Uterus (tissue), 4 donors: ENCODE data around the gene MAP3K12. TPM values are rescaled to one million over a fixed set of nuclear protein-coding genes. Genes with fewer than 3 reads are reported as not detected.

Source experiments
- DNase-seq, 2 donors: peaks; one replicate each; pipeline ENCODE4 v3.0.0-alpha.2; 2019 to 2020
- H3K27ac ChIP-seq, 2 donors: fragments of 200-600 bp; sonication (generic); 1 replicate in 1 of 2; 2 replicates in 1 of 2; pipeline ENCODE4 v1.5.1; 2016 to 2018
- H3K27me3 ChIP-seq, 2 donors: fragments of 200-600 bp; sonication (generic); one replicate each; pipeline ENCODE4 v1.5.1; 2018 to 2019; ENCODE audit warnings: control low read depth in 1 of 2
- H3K36me3 ChIP-seq, 2 donors: fragments of 200-600 bp; sonication (generic); one replicate each; pipeline ENCODE4 v1.5.1; 2019; ENCODE audit warnings: control low read depth in 1 of 2
- H3K4me1 ChIP-seq, 2 donors: fragments of 200-600 bp; sonication (generic); one replicate each; pipeline ENCODE4 v1.5.1; 2018 to 2019; ENCODE audit warnings: control low read depth in 1 of 2
- H3K4me3 ChIP-seq, 2 donors: fragments of 200-600 bp; sonication (generic); 1 replicate in 1 of 2; 2 replicates in 1 of 2; pipeline ENCODE4 v1.5.1; 2018 to 2019; ENCODE audit warnings: mild to moderate bottlenecking in 1 of 2
- H3K9me3 ChIP-seq, 2 donors: fragments of 200-600 bp; sonication (generic); one replicate each; pipeline ENCODE4 v1.5.1; 2019; ENCODE audit warnings: control low read depth in 1 of 2
- POLR2A ChIP-seq, 2 donors: fragments of 450-650 bp; IDR thresholded peaks; one replicate each; pipeline ENCODE4 v1.6.1; 2016; ENCODE audit warnings: antibody characterized with exemption in 2 of 2, mild to moderate bottlenecking in 1 of 2, moderate library complexity in 1 of 2
- intact Hi-C: fragments of 100-400 bp; cut with DNase I; formaldehyde crosslinking; loops from one replicate; pipeline ENCODE4 v1.15.1; 2023; ENCODE audit warnings: low total_unique reads
- small RNA-seq: library from RNA; depleted of rRNA; stranded (forward); fragments of <200 nt; gene quantifications from one replicate; pipeline ENCODE3, GENCODE V24; 2016
- total RNA-seq, 4 donors: library from RNA; depleted of rRNA in 3 of 4; stranded (reverse); fragments of >200 nt in 3 of 4; gene quantifications; one replicate each; pipeline versions ENCODE4 v1.1.0 to v1.2.4, GENCODE V29; 2014 to 2023
- TF ChIP-seq, protein P1 (sequence below), 4 experiments: fragments of 200-600 bp in 2 of 4; fragments of 450-650 bp in 2 of 4; sonication (generic) in 2 of 4; IDR thresholded peaks; one replicate each; pipeline ENCODE4 v1.5.1; 2016 to 2019; ENCODE audit warnings: antibody characterized with exemption in 4 of 4, mild to moderate bottlenecking in 2 of 4, moderate library complexity in 1 of 4
- donor health status: DM: yes; HTN: yes; CAD: no.

Gene MAP3K12
- total RNA-seq, 4 donors from 2014 or later: 13.8 to 65.8 (median 34.7) TPM

- TF ChIP-seq POLR2A (IDR thresholded peaks at IDR 0.05): no peak
- TF ChIP-seq, protein P1, sequence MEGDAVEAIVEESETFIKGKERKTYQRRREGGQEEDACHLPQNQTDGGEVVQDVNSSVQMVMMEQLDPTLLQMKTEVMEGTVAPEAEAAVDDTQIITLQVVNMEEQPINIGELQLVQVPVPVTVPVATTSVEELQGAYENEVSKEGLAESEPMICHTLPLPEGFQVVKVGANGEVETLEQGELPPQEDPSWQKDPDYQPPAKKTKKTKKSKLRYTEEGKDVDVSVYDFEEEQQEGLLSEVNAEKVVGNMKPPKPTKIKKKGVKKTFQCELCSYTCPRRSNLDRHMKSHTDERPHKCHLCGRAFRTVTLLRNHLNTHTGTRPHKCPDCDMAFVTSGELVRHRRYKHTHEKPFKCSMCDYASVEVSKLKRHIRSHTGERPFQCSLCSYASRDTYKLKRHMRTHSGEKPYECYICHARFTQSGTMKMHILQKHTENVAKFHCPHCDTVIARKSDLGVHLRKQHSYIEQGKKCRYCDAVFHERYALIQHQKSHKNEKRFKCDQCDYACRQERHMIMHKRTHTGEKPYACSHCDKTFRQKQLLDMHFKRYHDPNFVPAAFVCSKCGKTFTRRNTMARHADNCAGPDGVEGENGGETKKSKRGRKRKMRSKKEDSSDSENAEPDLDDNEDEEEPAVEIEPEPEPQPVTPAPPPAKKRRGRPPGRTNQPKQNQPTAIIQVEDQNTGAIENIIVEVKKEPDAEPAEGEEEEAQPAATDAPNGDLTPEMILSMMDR (IDR thresholded peaks at IDR 0.05): no peak
- Histone ChIP-seq H3K27ac (no peak overlapping the region), H3K27me3 (no peaks in the 10 kb centered on the region), H3K36me3 (no peaks in the 10 kb centered on the region), H3K4me3 (no peak overlapping the region), H3K9me3 (no peaks in the 10 kb centered on the region), H3K4me1 (no peaks in the 10 kb centered on the region)
- intact Hi-C loops: no loop called here
- no peak for DNase-seq
Measured at GRCh38 chr12:53431187-53431586, 68.1 kb downstream of the MAP3K12 start.

DNA sequence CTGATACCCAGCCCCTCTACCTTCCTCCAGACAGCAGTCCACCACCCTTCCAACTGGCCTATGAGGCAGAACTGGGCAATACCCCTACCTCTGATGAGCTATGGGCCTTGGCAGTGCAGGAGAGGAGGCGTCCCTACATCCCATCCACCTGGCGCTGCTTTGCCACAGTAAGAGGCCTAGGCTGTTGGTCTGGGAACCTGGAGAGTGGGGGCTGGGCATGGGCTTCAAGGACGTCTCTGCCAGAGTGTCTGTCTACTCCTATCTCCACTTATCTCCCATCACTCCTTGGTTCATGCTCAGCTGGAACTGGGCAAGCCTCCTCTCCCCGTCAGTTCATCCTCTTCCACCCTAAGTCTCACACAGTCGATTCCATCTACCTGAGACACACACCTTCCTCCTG is 69.1 kb downstream of the MAP3K12 start:
- no peaks in the 10 kb centered on the region for H3K27me3 ChIP-seq
- H3K4me1 ChIP-seq: no peaks in the 10 kb centered on the region
- DNase-seq: no peak
- intact Hi-C loops: no loop called here
- no peak overlapping the region for H3K4me3 ChIP-seq
- TF ChIP-seq, protein P1 (IDR thresholded peaks at IDR 0.05): no peak
- TF ChIP-seq POLR2A (IDR thresholded peaks at IDR 0.05): no peak
- H3K27ac ChIP-seq: no peak overlapping the region
- no peaks in the 10 kb centered on the region for H3K9me3 ChIP-seq
- no peaks in the 10 kb centered on the region for H3K36me3 ChIP-seq

Small RNA genes lying within 50 kb of the gene (small RNA-seq; reads per million reads assigned to genes)
- gene AC023509.3: not detected

Other genes starting within 250 kb of the MAP3K12 start
- 1 to 10 TPM in 1 of 4 donors, under 1 TPM in 1, not detected in 2; 0.12 to 4.5 TPM for gene ESPL1, start 231.2 kb downstream of the MAP3K12 start, total RNA-seq
- 1,000 to 10,000 TPM in 2 of 4 donors, 100 to 1,000 TPM in 2; 347 to 1,573 (median 972) TPM for gene PFDN5, start 203.9 kb downstream of the MAP3K12 start, total RNA-seq
- gene MYG1, start 199.8 kb downstream of the MAP3K12 start, total RNA-seq: 10 to 100 TPM; 10.2 to 59.3 (median 33.9) TPM
- 10 to 100 TPM; 12.3 to 52.2 (median 46.9) TPM for gene AAAS, start 177.8 kb downstream of the MAP3K12 start, total RNA-seq
- under 1 TPM in 2 of 4 donors, not detected in 2; 0.34 to 0.62 TPM for gene SP7, start 163.1 kb downstream of the MAP3K12 start, total RNA-seq
- gene SP1, start 119.3 kb downstream of the MAP3K12 start, total RNA-seq: 100 to 1,000 TPM in 2 of 4 donors, 10 to 100 TPM in 2; 58.8 to 127 (median 90.7) TPM
- gene AMHR2, start 75.6 kb downstream of the MAP3K12 start, total RNA-seq: 10 to 100 TPM in 1 of 4 donors, under 1 TPM in 1, not detected in 2; 0.52 to 12.4 TPM
- gene PRR13, start 57.7 kb downstream of the MAP3K12 start, total RNA-seq: 10 to 100 TPM in 3 of 4 donors, 1 to 10 TPM in 1; 2.6 to 88.2 (median 20.1) TPM
- 100 to 1,000 TPM; 364 to 929 (median 383) TPM for gene PCBP2, start 47.4 kb downstream of the MAP3K12 start, total RNA-seq
- gene TARBP2, start 1.8 kb upstream of the MAP3K12 start, total RNA-seq: 10 to 100 TPM in 3 of 4 donors, 1 to 10 TPM in 1; 6.7 to 33.2 (median 19.0) TPM
- not detected for gene NPFF, start 8.0 kb upstream of the MAP3K12 start, total RNA-seq
- 10 to 100 TPM; 10.6 to 47.6 (median 21.3) TPM for gene ATF7, start 126.9 kb upstream of the MAP3K12 start, total RNA-seq
- 100 to 1,000 TPM in 2 of 4 donors, 10 to 100 TPM in 2; 68.9 to 215 (median 133) TPM for gene ATP5MC2, start 176.6 kb upstream of the MAP3K12 start, total RNA-seq
- 100 to 1,000 TPM; 121 to 219 (median 152) TPM for gene CALCOCO1, start 228.0 kb upstream of the MAP3K12 start, total RNA-seq